ENCODE measurements around the gene BNIP3.
"Not testable (repeated sequence)": the region's sequence is repeated elsewhere in the genome, so short reads cannot be mapped to it uniquely, and the experiment has no call there.

BNIP3 gene

GRCh38 chr10:131920693-131921092 lies 61.0 kb downstream of the BNIP3 start:
- no peak overlapping the region for H3K4me3 ChIP-seq (ENCODE audit: low read depth, low read length)
- DNase-seq (ENCODE audit: low read depth) = no peak
- no peak for TF ChIP-seq CTCF (IDR thresholded peaks at IDR 0.05; ENCODE audit: insufficient read depth, low read depth, low read length, missing control alignments)

GRCh38 chr10:131920151-131920550 lies 61.6 kb downstream of the BNIP3 start:
- H3K4me3 ChIP-seq (ENCODE audit: low read depth, low read length) = no peak overlapping the region
- DNase-seq (ENCODE audit: low read depth) = no peak
- TF ChIP-seq CTCF (IDR thresholded peaks at IDR 0.05; ENCODE audit: insufficient read depth, low read depth, low read length, missing control alignments) = no peak

GRCh38 chr10:131919461-131919860 lies 62.3 kb downstream of the BNIP3 start:
- DNase-seq (ENCODE audit: low read depth); H3K4me3 ChIP-seq (ENCODE audit: low read depth, low read length): not testable (repeated sequence)
